Liver (tissue), 3 donors: ENCODE results near the gene TEX261.

ENCODE experiments used
- CTCF ChIP-seq: fragments of 150-350 bp; IDR thresholded peaks from 2 replicates; pipeline ENCODE4 v1.5.1; 2017; ENCODE audit warnings: improper control_type of control experiment, low read depth, low read length; ENCODE audit not compliant: missing input control
- EGR1 ChIP-seq, 2 donors: IDR thresholded peaks; 2 replicates each; pipeline ENCODE4 v1.6.1; 2016 to 2018; ENCODE audit warnings: antibody characterized with exemption in 2 of 2, low read depth in 2 of 2
- GABPA ChIP-seq, 2 donors: IDR thresholded peaks in 1 of 2; conservative IDR thresholded peaks in 1 of 2; 2 replicates each; pipeline ENCODE4 v1.6.1; 2016; ENCODE audit warnings: antibody characterized with exemption in 2 of 2, mild to moderate bottlenecking in 1 of 2, moderate library complexity in 1 of 2
- RAD21 ChIP-seq, 2 donors: IDR thresholded peaks; 2 replicates each; pipeline ENCODE4 v1.6.1; 2016; ENCODE audit warnings: antibody characterized with exemption in 2 of 2, mild to moderate bottlenecking in 2 of 2
- RXRA ChIP-seq, 2 donors: IDR thresholded peaks; 2 replicates each; pipeline ENCODE4 v1.6.1; 2017 to 2018; ENCODE audit warnings: antibody characterized with exemption in 2 of 2, mild to moderate bottlenecking in 1 of 2
- SP1 ChIP-seq: IDR thresholded peaks from 2 replicates; pipeline ENCODE4 v1.6.1; 2018; ENCODE audit warnings: antibody characterized with exemption, mild to moderate bottlenecking
- TAF1 ChIP-seq: conservative IDR thresholded peaks from 2 replicates; pipeline ENCODE4 v1.6.1; 2016; ENCODE audit warnings: antibody characterized with exemption, mild to moderate bottlenecking
- TF ChIP-seq, protein P1 (sequence below): IDR thresholded peaks from 2 replicates; pipeline ENCODE4 v1.6.1; 2016; ENCODE audit warnings: antibody characterized with exemption
- donor health status: healthy.
- donor health status: healthy.

DNA sequence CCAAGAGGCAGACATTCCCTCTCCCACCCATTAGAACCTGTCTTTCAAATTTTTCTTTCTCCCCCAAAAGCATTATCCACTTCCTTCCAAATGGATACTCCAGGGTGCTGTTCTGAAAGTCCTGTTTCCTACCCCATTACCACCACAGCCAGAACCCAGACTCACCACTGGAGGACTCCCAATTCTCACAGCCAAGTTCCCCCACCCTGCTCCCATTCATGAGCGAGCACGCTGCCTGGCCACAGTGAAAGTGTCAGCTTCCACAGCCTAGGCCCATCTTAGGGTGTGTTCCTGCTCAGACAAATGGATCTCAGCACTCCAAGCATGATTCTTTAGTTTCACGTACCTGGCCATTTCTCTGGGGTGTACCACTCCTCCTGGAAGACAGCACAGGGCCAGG, 20.1 kb downstream of the TEX261 start:
- TF ChIP-seq CTCF (no peak), RXRA (IDR thresholded peaks at IDR 0.05) (no peak), EGR1 (IDR thresholded peaks at IDR 0.05; ENCODE audit: low read depth in 2 of 2) (no peak), RAD21 (IDR thresholded peaks at IDR 0.05) (no peak), SP1 (no peak), GABPA (IDR thresholded peaks at IDR 0.05 in 1 of 2, conservative IDR thresholded peaks at IDR 0.05 in 1 of 2) (no peak), TAF1 (no peak)
- TF ChIP-seq, protein P1, sequence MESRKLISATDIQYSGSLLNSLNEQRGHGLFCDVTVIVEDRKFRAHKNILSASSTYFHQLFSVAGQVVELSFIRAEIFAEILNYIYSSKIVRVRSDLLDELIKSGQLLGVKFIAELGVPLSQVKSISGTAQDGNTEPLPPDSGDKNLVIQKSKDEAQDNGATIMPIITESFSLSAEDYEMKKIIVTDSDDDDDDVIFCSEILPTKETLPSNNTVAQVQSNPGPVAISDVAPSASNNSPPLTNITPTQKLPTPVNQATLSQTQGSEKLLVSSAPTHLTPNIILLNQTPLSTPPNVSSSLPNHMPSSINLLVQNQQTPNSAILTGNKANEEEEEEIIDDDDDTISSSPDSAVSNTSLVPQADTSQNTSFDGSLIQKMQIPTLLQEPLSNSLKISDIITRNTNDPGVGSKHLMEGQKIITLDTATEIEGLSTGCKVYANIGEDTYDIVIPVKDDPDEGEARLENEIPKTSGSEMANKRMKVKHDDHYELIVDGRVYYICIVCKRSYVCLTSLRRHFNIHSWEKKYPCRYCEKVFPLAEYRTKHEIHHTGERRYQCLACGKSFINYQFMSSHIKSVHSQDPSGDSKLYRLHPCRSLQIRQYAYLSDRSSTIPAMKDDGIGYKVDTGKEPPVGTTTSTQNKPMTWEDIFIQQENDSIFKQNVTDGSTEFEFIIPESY, result no peak
